HG03354 (cell line): ENCODE measurements around the gene L3MBTL1.
A peak's percentile ranks its signal among the peaks of the same experiment; 100 is the strongest.
"Not testable (repeated sequence)": the region's sequence is repeated elsewhere in the genome, so short reads cannot be mapped to it uniquely, and the experiment has no call there.

ENCODE experiments used
- ATAC-seq: cut with Tn5 transposase; IDR thresholded peaks from one replicate; pipeline ENCODE4 v1.9.1; 2021; ENCODE audit warnings: mild to moderate bottlenecking; ENCODE audit not compliant: unreplicated experiment, poor library complexity, severe bottlenecking

The L3MBTL1 gene

GRCh38 chr20:43495388-43495787, 12.1 kb upstream of the L3MBTL1 start:
- ATAC-seq = no peak

- not testable (repeated sequence) for ATAC-seq
Observed at GRCh38 chr20:43502021-43502420, 5.5 kb upstream of the L3MBTL1 start.

DNA sequence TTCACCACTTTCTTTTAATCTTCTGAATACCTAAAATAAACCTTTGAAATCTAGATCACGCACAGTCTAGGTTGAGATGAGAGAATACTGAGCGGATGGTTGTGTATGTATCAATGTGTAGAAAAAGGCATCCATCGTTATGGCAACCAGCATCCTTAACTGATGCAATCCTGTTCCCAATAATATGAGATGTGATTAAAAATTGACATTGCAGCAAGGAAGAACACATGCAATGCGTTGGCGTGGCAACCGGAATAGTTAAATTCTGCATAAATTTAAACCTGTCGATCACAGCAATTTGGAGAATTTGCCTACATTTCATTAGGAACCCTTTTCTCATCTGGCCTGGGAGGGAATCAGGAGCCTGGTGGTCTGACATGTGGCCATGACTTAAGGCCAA, 1.3 kb upstream of the L3MBTL1 start:
- ATAC-seq = no peak

DNA sequence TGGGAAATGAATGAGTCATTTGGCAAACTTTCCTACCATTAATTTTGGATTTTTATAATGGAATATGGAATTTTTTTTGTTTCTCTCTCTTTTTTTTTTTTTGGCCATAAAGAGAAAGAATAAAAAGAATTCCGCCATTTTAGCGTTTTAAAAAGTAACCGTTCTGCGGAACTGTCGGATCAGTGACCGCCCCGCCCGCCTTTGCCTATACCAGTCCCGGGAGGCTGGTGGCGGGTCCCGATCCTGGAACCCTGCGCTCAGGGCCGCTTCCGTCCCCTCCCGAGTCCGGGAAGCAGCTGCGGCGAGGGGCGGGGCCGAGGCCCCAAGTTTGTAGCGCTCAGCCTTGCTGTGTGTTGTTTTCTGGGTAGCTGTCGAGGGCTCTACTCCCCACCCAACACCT, 609 bp downstream of the L3MBTL1 start:
- ATAC-seq = no peak

GRCh38 chr20:43508604-43509040, 1.1 kb downstream of the L3MBTL1 start:
- no peak for ATAC-seq

GRCh38 chr20:43511879-43512278, 4.4 kb downstream of the L3MBTL1 start:
- no peak for ATAC-seq

GRCh38 chr20:43513372-43513930, 6.0 kb downstream of the L3MBTL1 start:
- ATAC-seq = peak; percentile 7

GRCh38 chr20:43513931-43514647, 6.6 kb downstream of the L3MBTL1 start:
- peak; percentile 83 for ATAC-seq

GRCh38 chr20:43514648-43514999, 7.1 kb downstream of the L3MBTL1 start:
- ATAC-seq = peak; percentile 26

DNA sequence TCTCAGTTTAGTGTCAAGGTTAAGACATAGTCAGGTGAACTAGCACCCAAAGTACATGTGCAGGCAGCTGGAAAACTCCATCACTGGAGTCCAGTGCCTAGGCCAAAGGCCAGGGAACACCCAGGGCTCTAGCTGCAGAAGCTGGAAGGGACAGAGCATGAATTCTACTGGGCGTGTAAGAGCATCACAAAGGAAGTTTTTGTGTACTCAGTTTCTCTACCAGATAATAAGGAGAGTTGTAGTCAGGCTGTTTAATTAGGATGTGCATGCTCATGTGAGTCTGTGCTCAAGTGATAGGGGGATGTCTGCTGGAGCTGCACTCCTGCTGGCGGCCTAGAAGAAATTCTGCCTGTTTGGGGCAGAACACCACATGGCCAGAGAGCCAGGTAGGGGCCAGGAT, 8.1 kb downstream of the L3MBTL1 start:
- no peak for ATAC-seq

DNA sequence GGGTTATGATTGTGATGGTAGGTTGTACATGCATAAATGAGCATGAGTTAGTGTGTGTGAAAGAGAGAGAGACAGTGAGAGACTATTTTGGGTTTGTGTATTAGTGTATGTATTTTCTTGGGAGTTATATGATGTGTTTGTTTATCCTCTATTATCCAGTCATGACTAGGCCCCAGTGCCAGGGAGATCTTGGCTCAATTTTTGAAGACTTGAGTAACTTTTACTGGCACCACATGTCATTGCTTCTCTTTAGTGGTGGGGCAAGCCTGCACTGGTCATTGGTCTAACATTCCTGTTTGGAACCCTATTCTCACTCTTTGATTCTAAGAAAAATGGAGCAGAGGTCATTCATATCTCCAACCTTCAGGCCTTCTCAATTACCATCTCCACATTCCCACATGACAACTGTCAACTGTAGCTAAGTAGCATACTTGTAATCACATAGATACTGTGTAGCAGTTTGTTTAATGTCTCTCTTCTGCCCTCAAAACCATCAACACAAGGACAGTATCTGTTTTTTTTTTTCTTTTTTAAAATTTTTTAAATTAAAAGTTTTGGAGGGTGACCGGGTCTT, 8.8 kb downstream of the L3MBTL1 start:
- ATAC-seq = no peak

- no peak for ATAC-seq
Observed at GRCh38 chr20:43520074-43520630, 12.7 kb downstream of the L3MBTL1 start.

DNA sequence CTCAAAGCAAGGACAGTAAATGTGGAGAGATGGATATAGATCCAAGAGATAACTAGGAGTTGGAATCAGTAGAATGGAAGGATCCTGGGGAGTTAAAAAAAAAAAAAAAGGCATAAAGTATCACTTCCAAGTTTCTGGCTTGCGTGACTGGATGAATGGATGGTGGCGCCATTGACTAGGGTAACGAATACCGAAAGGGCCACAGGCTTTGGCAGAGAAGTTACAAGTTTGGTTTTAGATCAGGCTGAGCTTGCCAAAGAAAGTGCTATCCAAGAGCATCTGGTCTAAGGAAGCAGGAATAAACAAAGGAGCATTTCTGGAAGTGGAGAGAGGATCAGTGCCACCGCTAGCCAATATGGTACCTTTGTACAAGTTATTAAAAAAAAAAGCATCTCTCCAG, 17.5 kb downstream of the L3MBTL1 start:
- ATAC-seq = no peak

DNA sequence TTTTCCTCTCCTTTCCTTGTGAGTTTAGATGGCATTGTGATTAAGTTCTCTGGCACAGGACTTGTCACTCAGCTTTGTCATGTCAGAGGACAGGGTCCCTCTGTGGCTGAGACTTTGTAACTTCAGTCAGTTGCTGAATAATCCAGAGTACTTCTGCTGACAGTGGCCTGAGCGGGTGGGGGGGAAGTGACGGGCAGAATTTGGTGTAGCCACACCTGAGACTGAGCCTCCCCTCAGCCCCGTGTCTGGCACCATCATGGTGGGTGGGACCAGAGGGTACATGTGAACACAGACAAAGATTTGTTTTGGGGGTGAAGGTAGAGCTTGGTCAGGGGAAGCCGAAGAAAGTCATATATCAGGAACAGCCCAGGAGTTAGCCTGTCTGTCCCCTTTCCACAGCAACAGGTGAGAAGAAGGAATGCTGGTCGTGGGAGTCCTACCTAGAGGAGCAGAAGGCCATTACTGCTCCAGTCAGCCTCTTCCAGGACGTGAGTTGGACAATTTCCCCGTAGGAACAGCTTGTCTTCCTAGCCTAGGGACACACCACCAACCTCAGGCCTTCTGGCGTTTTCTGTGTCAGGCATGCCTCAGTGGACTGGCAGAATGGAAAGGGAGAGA, 20.9 kb downstream of the L3MBTL1 start:
- no peak for ATAC-seq

GRCh38 chr20:43529051-43529450, 21.6 kb downstream of the L3MBTL1 start:
- no peak for ATAC-seq

DNA sequence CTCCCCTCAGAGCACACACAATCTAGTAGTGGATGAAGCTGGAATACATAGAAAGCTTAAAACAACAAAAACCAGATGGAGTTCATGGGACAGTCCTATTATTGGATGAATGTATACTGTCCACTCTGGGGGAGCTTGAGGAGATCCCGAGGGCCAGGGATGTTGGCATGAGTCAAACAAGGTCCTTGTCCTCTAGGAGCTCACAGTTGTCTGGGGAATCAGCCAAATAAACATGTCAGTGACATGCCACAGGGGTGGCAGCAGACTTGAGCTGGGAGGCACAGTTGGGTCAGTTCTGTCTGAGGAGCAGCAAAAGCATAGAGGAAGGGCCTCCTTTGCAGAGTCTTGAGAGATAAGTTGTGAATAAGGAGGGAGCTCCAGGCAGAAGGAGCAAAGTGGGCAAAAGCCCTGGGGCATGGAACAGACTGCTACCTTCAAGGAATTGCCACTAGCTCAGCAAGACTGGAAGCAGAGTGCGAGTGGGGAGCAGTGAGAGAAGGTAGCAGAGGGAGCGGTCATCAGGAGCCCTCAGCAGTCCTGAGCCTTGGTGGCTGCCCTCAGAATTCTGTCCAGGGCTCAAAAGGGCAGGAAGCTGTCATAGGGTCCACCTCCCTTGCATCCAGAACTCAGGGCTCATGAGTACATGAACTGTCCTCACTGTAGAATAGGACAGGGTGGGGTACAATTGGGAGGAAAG, 22.1 kb downstream of the L3MBTL1 start:
- ATAC-seq = no peak

- no peak for ATAC-seq
Observed at GRCh38 chr20:43530321-43531090, 23.0 kb downstream of the L3MBTL1 start.

GRCh38 chr20:43531091-43531443, 23.6 kb downstream of the L3MBTL1 start:
- no peak for ATAC-seq

DNA sequence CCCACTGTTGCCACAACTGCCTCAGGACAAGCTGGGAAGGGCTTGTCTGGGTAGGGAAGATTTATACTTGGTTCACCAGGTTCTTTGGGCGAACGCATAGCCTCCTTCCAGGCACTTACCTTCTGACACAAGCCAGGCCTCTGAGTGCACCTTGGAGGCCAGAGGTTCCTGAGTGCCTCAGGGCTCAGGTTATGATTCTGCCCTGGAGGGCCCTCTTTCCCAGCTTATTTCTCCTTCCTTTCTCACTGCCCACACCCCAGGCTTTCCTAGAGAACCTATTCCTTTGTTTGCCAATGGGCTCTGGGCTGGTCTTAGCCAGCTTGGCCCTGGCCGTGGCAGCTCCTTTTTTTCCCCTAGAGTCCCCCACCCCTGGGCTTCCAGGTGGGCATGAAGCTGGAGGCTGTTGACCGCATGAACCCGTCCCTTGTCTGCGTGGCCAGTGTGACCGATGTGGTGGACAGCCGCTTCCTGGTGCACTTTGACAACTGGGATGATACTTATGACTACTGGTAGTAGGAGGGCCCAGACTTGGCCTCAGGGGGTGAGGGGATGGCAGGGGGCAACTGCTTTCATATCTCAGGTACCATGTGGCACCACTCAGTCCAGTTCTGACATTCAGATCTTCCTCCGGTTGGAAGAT, 25.0 kb downstream of the L3MBTL1 start:
- no peak for ATAC-seq
